ENCODE measurements around the gene RRAS. TPM values are rescaled to one million over a fixed set of nuclear protein-coding genes. Genes with fewer than 3 reads are reported as not detected.

Gene RRAS
- total and polyA plus RNA-seq, 9 donors, result 24.2 to 63.4 (median 37.6) TPM

DNA sequence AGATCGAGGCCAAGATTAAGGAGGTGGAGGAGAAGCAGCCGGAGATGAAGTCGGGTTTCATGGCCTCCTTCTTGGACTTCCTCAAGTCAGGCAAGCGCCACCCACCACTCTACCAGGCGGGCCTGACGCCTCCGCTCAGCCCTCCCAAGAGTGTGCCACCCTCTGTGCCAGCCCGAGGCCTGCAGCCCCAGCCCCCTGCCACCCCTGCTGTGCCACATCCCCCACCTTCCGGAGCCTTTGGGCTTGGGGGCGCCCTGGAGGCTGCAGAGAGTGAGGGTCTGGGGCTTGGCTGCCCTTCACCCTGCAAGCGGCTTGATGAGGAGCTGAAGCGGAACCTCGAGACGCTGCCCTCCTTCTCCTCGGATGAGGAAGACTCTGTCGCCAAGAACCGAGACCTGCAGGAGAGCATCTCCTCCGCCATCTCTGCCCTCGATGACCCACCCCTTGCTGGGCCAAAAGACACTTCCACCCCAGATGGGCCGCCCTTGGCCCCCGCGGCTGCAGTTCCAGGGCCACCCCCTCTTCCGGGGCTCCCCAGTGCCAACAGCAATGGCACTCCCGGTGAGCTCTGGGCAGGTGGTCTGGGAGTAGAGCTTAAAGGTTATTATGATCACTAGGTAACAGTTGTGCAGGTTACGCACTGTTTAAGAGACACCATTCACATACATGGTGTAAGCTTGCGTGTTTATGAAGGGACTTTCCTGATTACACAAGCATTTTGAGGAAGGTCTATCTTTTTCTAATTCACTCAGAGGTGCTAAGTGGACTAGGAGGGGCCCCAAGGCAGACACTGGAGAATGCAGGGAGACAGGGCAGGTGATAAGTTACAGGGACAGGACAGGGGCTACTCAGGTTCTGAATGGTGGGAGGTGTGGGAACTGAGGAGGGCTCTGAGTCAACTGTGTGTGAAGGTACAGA, 40.3 kb downstream of the RRAS start:
- intact Hi-C loops (cut with DNase I), result loop anchor here in 2 of 4 donors (10.0 kb wide), 2 partner anchors 85 to 1865 kb away; partner anchors contain the start of gene ADM5 (in 1 of the 2)
- Histone ChIP-seq H3K4me1 (ENCODE audit: insufficient read depth) (no peaks in the 10 kb centered on the region), H3K9me3 (no peaks in the 10 kb centered on the region), H3K4me3 (no peak overlapping the region), H3K27me3 (no peaks in the 10 kb centered on the region), H3K36me3 (no peaks in the 10 kb centered on the region), H3K27ac (no peak overlapping the region)
- TF ChIP-seq EP300 (IDR thresholded peaks at IDR 0.05), result no peak
- DNase-seq, result no peak
- WGBS, 3 donors, result 89 to 95% (median 92%) methylated on average over 24 to 26 of the region's 26 CpGs

DNA sequence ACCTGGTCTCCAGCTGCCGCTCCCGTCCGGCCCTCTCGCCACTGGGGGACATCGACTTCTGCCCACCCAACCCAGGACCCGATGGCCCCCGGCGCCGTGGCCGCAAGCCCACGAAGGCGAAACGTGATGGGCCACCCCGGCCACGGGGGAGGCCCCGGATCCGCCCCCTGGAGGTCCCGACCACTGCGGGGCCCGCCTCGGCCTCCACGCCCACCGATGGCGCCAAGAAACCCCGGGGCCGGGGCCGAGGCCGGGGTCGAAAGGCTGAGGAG, 42.3 kb downstream of the RRAS start:
- DNase-seq, result no peak
- intact Hi-C loops (cut with DNase I), result loop anchor here in 2 of 4 donors (10.0 kb wide), 2 partner anchors 87 to 1863 kb away; partner anchors contain the start of gene ADM5 (in 1 of the 2)
- Histone ChIP-seq H3K27me3 (no peaks in the 10 kb centered on the region), H3K4me1 (ENCODE audit: insufficient read depth) (peaks cover 3% of the 10 kb centered on the region), H3K27ac (no peak overlapping the region), H3K4me3 (no peak overlapping the region), H3K36me3 (no peaks in the 10 kb centered on the region), H3K9me3 (no peaks in the 10 kb centered on the region)
- TF ChIP-seq, protein P1, sequence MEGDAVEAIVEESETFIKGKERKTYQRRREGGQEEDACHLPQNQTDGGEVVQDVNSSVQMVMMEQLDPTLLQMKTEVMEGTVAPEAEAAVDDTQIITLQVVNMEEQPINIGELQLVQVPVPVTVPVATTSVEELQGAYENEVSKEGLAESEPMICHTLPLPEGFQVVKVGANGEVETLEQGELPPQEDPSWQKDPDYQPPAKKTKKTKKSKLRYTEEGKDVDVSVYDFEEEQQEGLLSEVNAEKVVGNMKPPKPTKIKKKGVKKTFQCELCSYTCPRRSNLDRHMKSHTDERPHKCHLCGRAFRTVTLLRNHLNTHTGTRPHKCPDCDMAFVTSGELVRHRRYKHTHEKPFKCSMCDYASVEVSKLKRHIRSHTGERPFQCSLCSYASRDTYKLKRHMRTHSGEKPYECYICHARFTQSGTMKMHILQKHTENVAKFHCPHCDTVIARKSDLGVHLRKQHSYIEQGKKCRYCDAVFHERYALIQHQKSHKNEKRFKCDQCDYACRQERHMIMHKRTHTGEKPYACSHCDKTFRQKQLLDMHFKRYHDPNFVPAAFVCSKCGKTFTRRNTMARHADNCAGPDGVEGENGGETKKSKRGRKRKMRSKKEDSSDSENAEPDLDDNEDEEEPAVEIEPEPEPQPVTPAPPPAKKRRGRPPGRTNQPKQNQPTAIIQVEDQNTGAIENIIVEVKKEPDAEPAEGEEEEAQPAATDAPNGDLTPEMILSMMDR (IDR thresholded peaks at IDR 0.05), result no peak
- TF ChIP-seq POLR2A (IDR thresholded peaks at IDR 0.05), result no peak
- no peak for TF ChIP-seq EP300 (IDR thresholded peaks at IDR 0.05)
- WGBS, 3 donors, result 89 to 92% (median 91%) methylated on average over 28 to 29 of the region's 29 CpGs

DNA sequence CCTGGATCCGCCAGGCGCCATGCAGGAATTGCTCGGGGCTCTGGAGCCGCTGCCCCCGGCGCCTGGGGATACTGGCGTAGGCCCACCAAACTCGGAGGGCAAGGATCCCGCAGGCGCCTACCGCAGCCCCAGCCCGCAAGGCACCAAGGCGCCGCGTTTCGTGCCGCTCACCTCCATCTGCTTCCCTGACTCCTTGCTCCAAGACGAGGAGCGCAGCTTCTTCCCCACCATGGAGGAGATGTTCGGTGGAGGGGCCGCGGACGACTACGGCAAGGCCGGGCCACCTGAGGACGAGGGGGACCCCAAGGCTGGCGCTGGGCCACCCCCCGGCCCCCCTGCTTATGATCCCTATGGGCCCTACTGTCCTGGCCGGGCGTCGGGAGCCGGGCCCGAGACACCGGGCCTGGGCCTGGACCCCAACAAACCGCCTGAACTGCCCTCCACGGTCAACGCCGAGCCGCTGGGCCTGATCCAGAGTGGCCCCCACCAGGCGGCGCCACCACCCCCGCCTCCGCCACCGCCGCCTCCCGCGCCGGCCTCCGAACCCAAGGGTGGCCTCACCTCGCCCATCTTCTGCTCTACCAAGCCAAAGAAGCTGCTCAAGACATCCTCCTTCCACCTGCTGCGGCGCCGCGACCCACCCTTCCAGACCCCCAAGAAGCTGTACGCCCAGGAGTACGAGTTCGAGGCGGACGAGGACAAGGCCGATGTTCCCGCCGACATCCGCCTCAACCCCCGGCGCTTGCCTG, 42.8 kb downstream of the RRAS start:
- Histone ChIP-seq H3K27ac (no peak overlapping the region), H3K36me3 (no peaks in the 10 kb centered on the region), H3K4me3 (no peak overlapping the region), H3K4me1 (ENCODE audit: insufficient read depth) (peaks cover 3% of the 10 kb centered on the region), H3K27me3 (no peaks in the 10 kb centered on the region), H3K9me3 (no peaks in the 10 kb centered on the region)
- intact Hi-C loops (cut with DNase I), result loop anchor here in 2 of 4 donors (10.0 kb wide), 2 partner anchors 88 to 1862 kb away; partner anchors contain the start of gene ADM5 (in 1 of the 2)
- DNase-seq, result peak in 1 of 5 donors; percentile 46
- WGBS, 3 donors, result 90 to 95% (median 94%) methylated on average over 63 to 65 of the region's 65 CpGs
- no peak for TF ChIP-seq EP300 (IDR thresholded peaks at IDR 0.05)
- no peak for TF ChIP-seq POLR2A (IDR thresholded peaks at IDR 0.05)

DNA sequence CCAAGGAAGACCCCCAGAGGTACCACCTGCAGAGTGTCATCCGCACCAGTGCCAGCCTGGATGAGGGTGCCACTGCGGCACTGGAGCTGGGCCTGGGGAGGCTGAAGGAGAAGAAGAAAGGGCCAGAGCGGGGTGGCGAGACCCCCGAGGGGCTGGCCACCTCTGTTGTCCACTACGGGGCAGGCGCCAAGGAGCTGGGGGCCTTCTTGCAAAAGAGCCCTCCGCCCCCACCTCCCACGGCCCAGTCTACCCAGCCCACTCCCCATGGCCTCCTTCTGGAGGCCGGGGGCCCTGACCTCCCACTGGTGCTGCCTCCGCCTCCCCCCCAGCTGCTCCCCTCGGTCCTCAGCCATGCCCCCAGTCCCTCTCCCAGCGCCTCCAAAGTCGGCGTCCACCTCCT, 43.5 kb downstream of the RRAS start:
- 84 to 90% (median 88%) methylated on average over 9 to 15 of the region's 15 CpGs for WGBS, 3 donors
- DNase-seq, result peak in 1 of 5 donors; percentile 43
- Histone ChIP-seq H3K27ac (no peak overlapping the region), H3K27me3 (no peaks in the 10 kb centered on the region), H3K36me3 (no peaks in the 10 kb centered on the region), H3K9me3 (no peaks in the 10 kb centered on the region), H3K4me3 (no peak overlapping the region), H3K4me1 (ENCODE audit: insufficient read depth) (peaks cover 3% of the 10 kb centered on the region)
- no peak for TF ChIP-seq EP300 (IDR thresholded peaks at IDR 0.05)
- TF ChIP-seq, protein P1 (IDR thresholded peaks at IDR 0.05), result no peak
- intact Hi-C loops (cut with DNase I), result loop anchor here in 2 of 4 donors (10.0 kb wide), 2 partner anchors 88 to 1862 kb away; partner anchors contain the start of gene ADM5 (in 1 of the 2)

DNA sequence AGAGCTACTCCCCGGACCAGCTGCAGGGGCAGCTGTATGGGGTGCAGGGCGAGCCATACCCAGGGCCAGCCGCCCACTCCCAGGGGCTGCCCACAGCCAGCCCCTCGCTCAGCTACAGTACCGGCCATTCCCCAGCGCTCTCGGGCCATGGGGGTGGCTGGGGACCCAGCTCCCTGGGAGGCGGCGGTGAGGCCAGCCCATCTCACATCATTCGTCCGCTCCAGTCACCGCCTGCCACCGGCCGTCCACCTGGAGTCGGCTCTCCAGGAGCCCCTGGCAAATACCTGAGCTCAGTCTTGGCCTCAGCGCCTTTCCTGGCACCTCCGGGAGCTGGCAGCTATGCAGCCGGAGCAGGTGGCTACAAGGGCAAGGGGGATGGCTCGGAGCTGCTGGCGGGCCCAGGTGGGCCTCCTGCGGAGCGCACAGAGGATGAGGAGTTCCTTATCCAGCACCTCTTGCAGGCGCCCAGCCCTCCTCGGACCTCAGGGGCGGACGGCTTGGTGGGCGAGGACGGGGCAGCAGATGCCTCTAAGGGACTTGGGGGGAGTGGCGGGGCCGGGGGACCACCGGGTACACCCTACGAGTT, 44.0 kb downstream of the RRAS start:
- Histone ChIP-seq H3K27ac (no peak overlapping the region), H3K36me3 (no peaks in the 10 kb centered on the region)

More for the DNA sequence above, 44.0 kb downstream of the RRAS start:
- Histone ChIP-seq H3K9me3 (no peaks in the 10 kb centered on the region), H3K27me3 (no peaks in the 10 kb centered on the region), H3K4me3 (no peak overlapping the region), H3K4me1 (ENCODE audit: insufficient read depth) (peaks cover 3% of the 10 kb centered on the region)
- 87 to 93% (median 92%) methylated on average over 29 to 32 of the region's 32 CpGs for WGBS, 3 donors
- intact Hi-C loops (cut with DNase I), result loop anchor here in 2 of 4 donors (10.0 kb wide), 2 partner anchors 89 to 1861 kb away; partner anchors contain the start of gene ADM5 (in 1 of the 2)
- peak in 1 of 5 donors; percentile 41 for DNase-seq
- TF ChIP-seq, protein P1 (IDR thresholded peaks at IDR 0.05), result no peak
- TF ChIP-seq EP300 (IDR thresholded peaks at IDR 0.05) (no peak), POLR2A (IDR thresholded peaks at IDR 0.05) (no peak)

Data from ovary (tissue), 9 donors.